ENCODE measurements around the gene C6orf62.

The C6orf62 gene

GRCh38 chr6:24658573-24659560, 60.1 kb downstream of the C6orf62 start:
- Histone ChIP-seq H3K4me3 (ENCODE audit: severe bottlenecking) (no peak overlapping the region), H3K27ac (ENCODE audit: poor library complexity, severe bottlenecking) (no peak overlapping the region), H3K9me3 (ENCODE audit: severe bottlenecking) (no peaks in the 10 kb centered on the region), H3K27me3 (ENCODE audit: insufficient read depth, poor library complexity, severe bottlenecking) (no peaks in the 10 kb centered on the region), H3K36me3 (ENCODE audit: low read depth) (peaks cover 54% of the 10 kb centered on the region), H3K4me1 (ENCODE audit: insufficient read depth, poor library complexity, severe bottlenecking) (peaks cover 4% of the 10 kb centered on the region)
- DNase-seq (ENCODE audit: low spot score) (no peak), ATAC-seq (ENCODE audit: low read depth) (peak; percentile 23; the same call in 2 of the 3 replicates)
- no peak for TF ChIP-seq CTCF (IDR thresholded peaks at IDR 0.05; ENCODE audit: poor library complexity, severe bottlenecking)

DNA sequence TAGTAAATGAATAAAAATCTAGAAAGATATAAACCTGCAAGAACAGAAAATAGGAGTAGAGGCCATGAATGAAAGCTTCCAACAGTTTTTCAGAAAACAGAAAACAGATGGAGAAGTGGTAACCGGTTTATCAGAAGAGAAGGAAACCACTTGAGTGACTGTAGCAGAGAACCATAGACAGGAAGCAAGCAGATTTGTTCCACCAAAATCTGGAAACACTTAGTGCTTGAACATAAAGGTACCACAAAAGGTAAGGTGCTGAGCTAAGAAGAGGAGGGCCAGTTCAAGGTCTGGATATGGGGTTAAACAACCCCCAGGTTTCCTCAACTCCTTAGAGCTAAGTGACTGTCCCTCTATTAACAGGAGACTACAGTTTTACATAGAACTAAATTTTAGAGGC, 63.7 kb downstream of the C6orf62 start:
- no peak for ATAC-seq (ENCODE audit: low read depth)
- Histone ChIP-seq H3K4me3 (ENCODE audit: severe bottlenecking) (no peak overlapping the region), H3K36me3 (ENCODE audit: low read depth) (peaks cover 77% of the 10 kb centered on the region), H3K27me3 (ENCODE audit: insufficient read depth, poor library complexity, severe bottlenecking) (no peaks in the 10 kb centered on the region), H3K27ac (ENCODE audit: poor library complexity, severe bottlenecking) (no peak overlapping the region), H3K9me3 (ENCODE audit: severe bottlenecking) (no peaks in the 10 kb centered on the region), H3K4me1 (ENCODE audit: insufficient read depth, poor library complexity, severe bottlenecking) (peaks cover 4% of the 10 kb centered on the region)
- TF ChIP-seq CTCF (IDR thresholded peaks at IDR 0.05; ENCODE audit: poor library complexity, severe bottlenecking): no peak
- no peak for DNase-seq (ENCODE audit: low spot score)
